ENCODE data around the gene PRICKLE1.

GRCh38 chr12:42475106-42475505 lies 114.4 kb downstream of the PRICKLE1 start:
- TF ChIP-seq CTCF (conservative IDR thresholded peaks at IDR 0.05 in 1 of 2, IDR thresholded peaks at IDR 0.05 in 1 of 2; ENCODE audit: extremely low read depth in 1 of 2, insufficient read depth in 1 of 2, low read depth in 1 of 2, low read length in 2 of 2) (no peak), EZH2 (IDR thresholded peaks at IDR 0.05; ENCODE audit: borderline replicate concordance, low read length) (no peak)
